ENCODE data around the gene HELZ2. TPM values are rescaled to one million over a fixed set of nuclear protein-coding genes. Genes with fewer than 3 reads are reported as not detected.

Gene HELZ2
- 100 to 1,000 TPM; 424 to 506 TPM for total RNA-seq

DNA sequence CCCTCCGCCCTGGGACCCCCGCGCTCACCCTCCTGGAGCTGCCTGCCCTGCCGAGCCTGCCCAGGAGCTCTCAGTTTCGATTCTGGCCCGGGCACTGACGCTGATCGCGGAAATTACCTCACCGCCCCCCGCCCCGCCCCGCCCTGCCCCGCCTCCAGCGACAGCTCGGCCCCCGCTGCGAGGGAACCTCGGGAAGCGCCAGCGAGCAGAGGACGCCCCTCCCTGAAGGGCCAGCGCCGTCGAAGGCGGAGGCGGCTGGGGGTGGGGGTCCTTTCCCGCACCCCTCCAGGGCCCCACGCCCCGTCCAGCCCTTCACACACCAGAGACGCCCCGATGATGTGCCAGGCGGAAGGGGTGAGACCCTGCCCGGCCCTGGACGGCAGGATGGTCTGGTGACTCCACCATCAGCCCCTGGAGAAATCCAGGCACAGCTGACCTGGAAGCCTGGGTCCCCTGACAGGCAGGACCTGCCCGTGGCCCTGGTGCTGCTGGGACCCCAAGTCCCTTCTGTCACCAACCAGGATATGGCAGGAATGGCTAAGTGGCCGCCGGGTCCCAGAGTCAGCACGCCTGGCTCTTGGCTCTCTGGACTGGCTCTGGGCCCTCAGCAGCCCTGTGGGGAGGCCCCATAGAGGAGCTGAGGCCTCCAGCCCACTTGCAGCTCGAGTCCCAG, at the start of gene HELZ2:
Gene HELZ2, minus strand, starts transcription at position 84 of the 673 bp plus-strand sequence. CDS start 1,854 bp downstream, outside the sequence.

DNA sequence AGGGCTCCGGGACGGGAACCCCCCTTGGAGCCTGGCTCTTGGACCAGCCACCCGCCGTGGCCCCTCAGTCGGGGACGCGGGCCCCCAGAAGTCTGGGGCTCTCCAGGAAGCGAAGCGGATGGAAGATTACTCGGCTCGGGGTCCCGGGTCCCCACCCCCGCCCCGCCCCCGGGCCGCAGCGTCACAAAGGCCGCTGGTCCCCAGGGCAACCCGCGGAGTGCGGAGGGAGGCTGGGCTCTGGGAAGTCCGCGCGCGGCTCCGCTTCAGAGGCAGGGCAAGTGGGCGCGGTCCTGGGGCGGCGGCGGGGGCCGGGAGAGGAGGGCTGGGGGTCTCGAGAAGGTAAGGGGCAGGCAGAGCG, 20.1 kb downstream of the HELZ2 start, which contains the start of gene FNDC11:
Gene FNDC11, plus strand, starts transcription at position 227 of the 358 bp plus-strand sequence. CDS start 1,505 bp downstream, outside the sequence.

DNA sequence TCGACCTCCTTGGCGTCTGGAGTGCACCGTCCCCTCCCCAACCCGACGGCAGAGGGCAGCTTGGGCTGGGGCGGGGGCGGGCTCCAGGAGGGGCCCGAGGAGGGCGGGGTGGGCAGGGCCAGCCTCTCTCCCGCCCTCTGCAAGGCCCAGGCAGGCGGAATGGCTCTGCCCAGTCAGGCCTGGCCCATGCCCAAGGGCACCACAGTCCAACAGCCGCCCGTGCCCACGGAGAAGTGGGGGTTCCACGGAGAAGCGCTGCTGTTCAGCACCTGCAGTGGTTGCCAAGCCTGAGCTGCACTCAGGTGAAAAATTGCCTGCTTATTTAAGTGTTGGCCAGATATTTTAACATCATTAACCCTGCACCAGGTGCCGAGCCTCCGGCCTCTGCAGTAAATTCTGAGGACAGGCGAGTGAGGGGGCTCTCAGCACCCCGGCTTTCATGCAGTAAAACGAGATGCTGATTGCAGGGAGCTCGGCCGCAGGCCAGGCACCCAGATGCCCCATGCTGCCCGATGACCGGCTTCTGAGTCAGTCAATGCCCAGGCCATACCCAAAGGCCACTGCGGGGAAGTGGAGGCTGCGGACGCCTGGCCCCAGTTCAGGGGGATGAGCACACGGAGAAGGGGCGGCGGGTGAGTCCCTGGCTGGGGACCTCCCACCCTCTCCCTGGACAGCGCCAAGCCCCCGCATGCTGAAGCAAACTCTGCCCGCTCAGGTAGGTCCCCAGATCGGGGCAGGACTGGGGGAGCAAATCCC, 26.1 kb downstream of the HELZ2 start, which contains the start of gene SRMS:
Gene SRMS, minus strand, starts transcription at position 25 of the 756 bp plus-strand sequence. CDS start 286 bp downstream, outside the sequence.

GRCh38 chr20:63536997-63537524, 37.0 kb downstream of the HELZ2 start, which contains the start of gene PTK6:
Gene PTK6, minus strand, starts transcription at chr20:63537376. Its CDS starts 62 bp downstream, at chr20:63537314.

Other genes with a start within 250 kb of the HELZ2 start
- gene CHRNA4, start 212.9 kb downstream of the HELZ2 start, total RNA-seq = not detected
- gene KCNQ2, start 101.6 kb downstream of the HELZ2 start, total RNA-seq = not detected
- gene EEF1A2, start 75.2 kb downstream of the HELZ2 start, total RNA-seq = under 1 TPM in 1 of 2 donors, not detected in 1; 0.34 TPM
- gene PPDPF, start 53.5 kb downstream of the HELZ2 start, total RNA-seq = 10 to 100 TPM; 50.6 to 81.6 TPM
- under 1 TPM; 0.33 to 0.34 TPM for gene PTK6, start 36.9 kb downstream of the HELZ2 start, total RNA-seq
- gene SRMS, start 26.5 kb downstream of the HELZ2 start, total RNA-seq = not detected
- under 1 TPM in 1 of 2 donors, not detected in 1; 0.33 TPM for gene FNDC11, start 20.1 kb downstream of the HELZ2 start, total RNA-seq
- gene GMEB2, start 52.9 kb upstream of the HELZ2 start, total RNA-seq = 1 to 10 TPM; 5.3 to 6.9 TPM
- gene STMN3, start 79.2 kb upstream of the HELZ2 start, total RNA-seq = 10 to 100 TPM in 1 of 2 donors, 1 to 10 TPM in 1; 8.6 to 19.0 TPM
- 10 to 100 TPM; 10.7 to 15.0 TPM for gene RTEL1, start 84.1 kb upstream of the HELZ2 start, total RNA-seq
- gene TNFRSF6B, start 122.4 kb upstream of the HELZ2 start, total RNA-seq = under 1 TPM; 0.67 to 0.69 TPM
- 10 to 100 TPM; 20.0 TPM for gene ARFRP1, start 133.7 kb upstream of the HELZ2 start, total RNA-seq
- gene ZGPAT, start 133.8 kb upstream of the HELZ2 start, total RNA-seq = 10 to 100 TPM; 14.8 to 16.0 TPM
- 1 to 10 TPM; 1.4 to 1.7 TPM for gene LIME1, start 162.4 kb upstream of the HELZ2 start, total RNA-seq
- gene SLC2A4RG, start 165.5 kb upstream of the HELZ2 start, total RNA-seq = 1 to 10 TPM; 5.9 to 7.7 TPM

All from melanocyte of skin (primary cell).